HEK293 (cell line): ENCODE data around the gene EME2.

Experiments used
- CTCF ChIA-PET: fragments of 350-600 bp; formaldehyde crosslinking; extraction: SDS; loops from one replicate; lab custom pipeline; 2021; ENCODE audit warnings: antibody characterized with exemption; lab: Yijun Ruan, JAX
- POLR2A ChIA-PET: fragments of 300-600 bp; formaldehyde crosslinking; extraction: SDS; loops from one replicate; lab custom pipeline; 2020; ENCODE audit warnings: antibody characterized with exemption, inconsistent platforms; lab: Yijun Ruan, JAX
- H3K27ac ChIP-seq: fragments of 200-500 bp; sonication (Bioruptor generic); 2 replicates; pipeline ENCODE4 v1.5.1; 2014; ENCODE audit warnings: low read depth, low read length, control low read depth, inconsistent platforms; ENCODE audit errors: extremely low read depth
- H3K36me3 ChIP-seq, 2 experiments: fragments of 200-500 bp in 1 of 2; sonication (Bioruptor generic) in 1 of 2; 1 replicate in 1 of 2; 2 replicates in 1 of 2; pipeline ENCODE4 v1.5.1; 2014 to 2017; ENCODE audit warnings: inconsistent platforms in 2 of 2, low read length in 2 of 2; ENCODE audit not compliant: control insufficient read depth in 2 of 2, insufficient read depth in 1 of 2
- H3K4me1 ChIP-seq: fragments of 200-500 bp; sonication (Bioruptor generic); 2 replicates; pipeline ENCODE4 v1.5.1; 2014; ENCODE audit warnings: mild to moderate bottlenecking, low read length, inconsistent platforms; ENCODE audit not compliant: control insufficient read depth, insufficient read depth
- H3K4me3 ChIP-seq: 2 replicates; pipeline ENCODE4 v1.5.1; 2011; ENCODE audit warnings: low read depth, mild to moderate bottlenecking, control low read depth, low read length, moderate library complexity
- H3K9me3 ChIP-seq: fragments of 200-500 bp; sonication (Bioruptor generic); 2 replicates; pipeline ENCODE4 v1.5.1; 2014; ENCODE audit warnings: low read depth, low read length, inconsistent platforms; ENCODE audit not compliant: control insufficient read depth, insufficient read depth
- GFI1B ChIP-seq: fragments of 450-650 bp; formaldehyde crosslinking; IDR thresholded peaks from 2 replicates; pipeline ENCODE4 v1.5.1; 2016; ENCODE audit warnings: missing biosample characterization, missing genetic modification characterization
- KLF16 ChIP-seq: fragments of 450-650 bp; formaldehyde crosslinking; IDR thresholded peaks from 2 replicates; pipeline ENCODE4 v1.5.1; 2017; ENCODE audit warnings: missing biosample characterization, missing genetic modification characterization
- RBAK ChIP-seq: fragments of 450-650 bp; formaldehyde crosslinking; IDR thresholded peaks from 2 replicates; pipeline ENCODE4 v1.5.1; 2016; ENCODE audit warnings: missing biosample characterization, missing genetic modification characterization
- REPIN1 ChIP-seq: fragments of 450-650 bp; formaldehyde crosslinking; IDR thresholded peaks from 2 replicates; pipeline ENCODE4 v1.5.1; 2017; ENCODE audit warnings: missing biosample characterization, missing genetic modification characterization, low read depth
- TSHZ1 ChIP-seq: fragments of 450-650 bp; formaldehyde crosslinking; IDR thresholded peaks from 2 replicates; pipeline ENCODE4 v1.5.1; 2016; ENCODE audit warnings: missing biosample characterization, missing genetic modification characterization, borderline replicate concordance
- YY1 ChIP-seq: fragments of 450-650 bp; formaldehyde crosslinking; IDR thresholded peaks from 2 replicates; pipeline ENCODE4 v1.5.1; 2018; ENCODE audit warnings: missing biosample characterization, missing genetic modification characterization
- ZBTB10 ChIP-seq: fragments of 450-650 bp; formaldehyde crosslinking; IDR thresholded peaks from 2 replicates; pipeline ENCODE4 v1.5.1; 2016; ENCODE audit warnings: missing biosample characterization, missing genetic modification characterization
- ZBTB44 ChIP-seq: fragments of 450-650 bp; IDR thresholded peaks from 2 replicates; pipeline ENCODE4 v1.5.1; 2018; ENCODE audit warnings: missing biosample characterization, mild to moderate bottlenecking, missing genetic modification characterization
- ZBTB7A ChIP-seq: fragments of 450-650 bp; formaldehyde crosslinking; IDR thresholded peaks from 2 replicates; pipeline ENCODE4 v1.5.1; 2016; ENCODE audit warnings: low read depth, missing biosample characterization, missing genetic modification characterization
- ZNF10 ChIP-seq: fragments of 450-650 bp; formaldehyde crosslinking; IDR thresholded peaks from 2 replicates; pipeline ENCODE4 v1.5.1; 2017; ENCODE audit warnings: missing biosample characterization, missing genetic modification characterization
- ZNF112 ChIP-seq: fragments of 450-650 bp; formaldehyde crosslinking; IDR thresholded peaks from 2 replicates; pipeline ENCODE4 v1.5.0; 2017; ENCODE audit warnings: missing biosample characterization, missing genetic modification characterization
- ZNF16 ChIP-seq: fragments of 450-650 bp; formaldehyde crosslinking; IDR thresholded peaks from 2 replicates; pipeline ENCODE4 v1.5.1; 2016; ENCODE audit warnings: low read depth, missing biosample characterization, missing genetic modification characterization
- ZNF202 ChIP-seq: fragments of 450-650 bp; formaldehyde crosslinking; IDR thresholded peaks from 2 replicates; pipeline ENCODE4 v1.5.1; 2016; ENCODE audit warnings: missing biosample characterization, missing genetic modification characterization, borderline replicate concordance
- ZNF324 ChIP-seq: fragments of 450-650 bp; formaldehyde crosslinking; IDR thresholded peaks from 2 replicates; pipeline ENCODE4 v1.5.1; 2016; ENCODE audit warnings: missing biosample characterization, missing genetic modification characterization
- ZNF391 ChIP-seq: fragments of 450-650 bp; formaldehyde crosslinking; IDR thresholded peaks from 2 replicates; pipeline ENCODE4 v1.5.1; 2016; ENCODE audit warnings: low read depth, missing biosample characterization, missing genetic modification characterization, borderline replicate concordance
- ZNF433 ChIP-seq: fragments of 450-650 bp; formaldehyde crosslinking; IDR thresholded peaks from 2 replicates; pipeline ENCODE4 v1.5.1; 2016; ENCODE audit warnings: missing biosample characterization, missing genetic modification characterization, low read depth
- ZNF473 ChIP-seq: fragments of 450-650 bp; formaldehyde crosslinking; IDR thresholded peaks from 2 replicates; pipeline ENCODE4 v1.5.1; 2017; ENCODE audit warnings: missing biosample characterization, missing genetic modification characterization
- ZNF529 ChIP-seq: fragments of 450-650 bp; formaldehyde crosslinking; IDR thresholded peaks from 2 replicates; pipeline ENCODE4 v1.5.1; 2017; ENCODE audit warnings: missing genetic modification characterization, missing biosample characterization; ENCODE audit not compliant: insufficient replicate concordance
- ZNF544 ChIP-seq: fragments of 450-650 bp; formaldehyde crosslinking; IDR thresholded peaks from 2 replicates; pipeline ENCODE4 v1.5.0; 2017; ENCODE audit warnings: missing biosample characterization, missing genetic modification characterization
- ZNF555 ChIP-seq: fragments of 450-650 bp; formaldehyde crosslinking; conservative IDR thresholded peaks from 2 replicates; pipeline ENCODE4 v1.5.1; 2017; ENCODE audit warnings: missing biosample characterization, mild to moderate bottlenecking, missing genetic modification characterization, inconsistent platforms
- ZNF658 ChIP-seq: fragments of 450-650 bp; formaldehyde crosslinking; IDR thresholded peaks from 2 replicates; pipeline ENCODE4; 2016; ENCODE audit warnings: missing biosample characterization, missing genetic modification characterization
- ZNF76 ChIP-seq: fragments of 450-650 bp; formaldehyde crosslinking; IDR thresholded peaks from 2 replicates; pipeline ENCODE4; 2016; ENCODE audit warnings: low read depth, missing biosample characterization, missing genetic modification characterization, borderline replicate concordance
- ZNF791 ChIP-seq: fragments of 450-650 bp; formaldehyde crosslinking; IDR thresholded peaks from 2 replicates; pipeline ENCODE4 v1.5.1; 2016; ENCODE audit warnings: missing biosample characterization, missing genetic modification characterization
- ZSCAN30 ChIP-seq: fragments of 450-650 bp; IDR thresholded peaks from 2 replicates; pipeline ENCODE4 v1.5.1; 2018; ENCODE audit warnings: missing biosample characterization, mild to moderate bottlenecking, missing genetic modification characterization, moderate library complexity
- TF ChIP-seq, protein P1 (sequence below): fragments of 450-650 bp; formaldehyde crosslinking; IDR thresholded peaks from 2 replicates; pipeline ENCODE4; 2016; ENCODE audit warnings: missing biosample characterization, missing genetic modification characterization
- TF ChIP-seq, protein P2 (sequence below): fragments of 450-650 bp; formaldehyde crosslinking; IDR thresholded peaks from 2 replicates; pipeline ENCODE4 v1.5.1; 2016; ENCODE audit warnings: missing biosample characterization, missing genetic modification characterization, low read depth

The EME2 gene

DNA sequence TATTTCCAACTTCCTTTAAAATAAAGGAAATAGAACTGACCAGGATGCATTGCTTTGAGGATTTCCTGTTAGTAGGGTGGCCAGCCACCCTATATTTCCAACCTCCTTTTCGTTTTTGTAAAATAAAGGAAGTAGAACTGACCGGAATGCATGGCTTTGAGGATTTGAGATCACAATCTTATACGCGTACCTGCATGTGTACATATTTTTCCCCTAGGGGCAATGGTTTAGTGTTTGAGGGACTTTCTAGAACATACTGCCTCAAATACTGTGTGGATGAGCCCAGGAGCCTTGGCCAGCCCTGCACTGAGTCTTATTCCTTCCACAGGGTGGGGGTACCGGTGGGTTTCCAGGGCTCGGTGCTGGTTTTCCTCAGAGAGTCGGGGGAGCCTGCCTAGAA lies 41.0 kb upstream of the EME2 start:
- Histone ChIP-seq H3K9me3 (no peaks in the 10 kb centered on the region), H3K36me3 (peaks cover 6 to 83% of the 10 kb centered on the region in 2 experiments; a peak in 2 of 3 replicates), H3K4me1 (no peaks in the 10 kb centered on the region), H3K4me3 (no peak overlapping the region), H3K27ac (no peak overlapping the region)
- TF ChIP-seq ZNF16 (tag by site-specific recombination) (no peak), ZBTB7A (tag by site-specific recombination) (no peak), ZNF391 (tag by site-specific recombination) (no peak), ZNF10 (tag by site-specific recombination) (no peak), TSHZ1 (tag by site-specific recombination) (no peak), ZSCAN30 (tag by site-specific recombination) (no peak), RBAK (no peak), ZNF529 (no peak), ZNF324 (tag by site-specific recombination) (no peak), ZNF544 (tag by site-specific recombination) (no peak), ZNF112 (tag by site-specific recombination) (no peak), YY1 (tag by site-specific recombination) (no peak), ZNF76 (no peak), ZBTB44 (tag by site-specific recombination) (no peak), ZNF433 (tag by site-specific recombination) (no peak), ZNF555 (tag by site-specific recombination) (no peak)
- TF ChIP-seq, protein P1, sequence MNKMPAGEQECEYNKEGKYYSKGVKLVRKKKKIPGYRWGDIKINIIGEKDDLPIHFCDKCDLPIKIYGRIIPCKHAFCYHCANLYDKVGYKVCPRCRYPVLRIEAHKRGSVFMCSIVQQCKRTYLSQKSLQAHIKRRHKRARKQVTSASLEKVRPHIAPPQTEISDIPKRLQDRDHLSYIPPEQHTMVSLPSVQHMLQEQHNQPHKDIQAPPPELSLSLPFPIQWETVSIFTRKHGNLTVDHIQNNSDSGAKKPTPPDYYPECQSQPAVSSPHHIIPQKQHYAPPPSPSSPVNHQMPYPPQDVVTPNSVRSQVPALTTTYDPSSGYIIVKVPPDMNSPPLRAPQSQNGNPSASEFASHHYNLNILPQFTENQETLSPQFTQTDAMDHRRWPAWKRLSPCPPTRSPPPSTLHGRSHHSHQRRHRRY: no peak
- CTCF ChIA-PET: no interaction called here
- POLR2A ChIA-PET: no interaction called here

DNA sequence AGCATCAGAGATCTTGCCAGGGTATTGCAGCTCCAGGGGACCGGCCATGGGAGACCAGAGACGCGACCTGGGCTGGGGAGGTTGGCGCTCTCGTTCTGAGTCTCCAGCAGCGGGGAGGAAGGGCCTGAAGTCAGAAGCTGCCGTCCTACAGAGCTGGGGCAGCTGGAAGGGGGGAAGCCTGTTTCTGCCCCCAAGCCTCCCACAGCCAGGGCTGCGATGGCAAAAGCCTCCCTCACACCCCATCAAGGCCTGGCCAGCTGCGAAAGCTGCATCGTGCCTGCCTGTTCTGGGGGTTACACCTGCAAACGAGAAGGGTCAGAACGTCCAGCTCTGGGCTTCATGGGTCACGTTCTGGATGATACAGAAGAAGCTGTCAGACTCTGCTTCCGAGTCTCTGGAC lies 40.5 kb upstream of the EME2 start:
- peaks cover 6 to 78% of the 10 kb centered on the region in 2 experiments; a peak in 2 of 3 replicates for H3K36me3 ChIP-seq
- POLR2A ChIA-PET: no interaction called here
- H3K9me3 ChIP-seq: no peaks in the 10 kb centered on the region
- H3K27ac ChIP-seq: no peak overlapping the region
- H3K4me3 ChIP-seq: no peak overlapping the region
- H3K4me1 ChIP-seq: no peaks in the 10 kb centered on the region
- CTCF ChIA-PET: no interaction called here
- TF ChIP-seq GFI1B (tag by site-specific recombination) (no peak), ZNF473 (tag by site-specific recombination) (no peak), ZNF202 (tag by site-specific recombination) (no peak), ZNF791 (tag by site-specific recombination) (no peak), ZNF658 (tag by site-specific recombination) (no peak), ZNF529 (no peak), ZBTB10 (tag by site-specific recombination) (no peak), KLF16 (tag by site-specific recombination) (no peak), REPIN1 (tag by site-specific recombination) (no peak)
- TF ChIP-seq, protein P2, sequence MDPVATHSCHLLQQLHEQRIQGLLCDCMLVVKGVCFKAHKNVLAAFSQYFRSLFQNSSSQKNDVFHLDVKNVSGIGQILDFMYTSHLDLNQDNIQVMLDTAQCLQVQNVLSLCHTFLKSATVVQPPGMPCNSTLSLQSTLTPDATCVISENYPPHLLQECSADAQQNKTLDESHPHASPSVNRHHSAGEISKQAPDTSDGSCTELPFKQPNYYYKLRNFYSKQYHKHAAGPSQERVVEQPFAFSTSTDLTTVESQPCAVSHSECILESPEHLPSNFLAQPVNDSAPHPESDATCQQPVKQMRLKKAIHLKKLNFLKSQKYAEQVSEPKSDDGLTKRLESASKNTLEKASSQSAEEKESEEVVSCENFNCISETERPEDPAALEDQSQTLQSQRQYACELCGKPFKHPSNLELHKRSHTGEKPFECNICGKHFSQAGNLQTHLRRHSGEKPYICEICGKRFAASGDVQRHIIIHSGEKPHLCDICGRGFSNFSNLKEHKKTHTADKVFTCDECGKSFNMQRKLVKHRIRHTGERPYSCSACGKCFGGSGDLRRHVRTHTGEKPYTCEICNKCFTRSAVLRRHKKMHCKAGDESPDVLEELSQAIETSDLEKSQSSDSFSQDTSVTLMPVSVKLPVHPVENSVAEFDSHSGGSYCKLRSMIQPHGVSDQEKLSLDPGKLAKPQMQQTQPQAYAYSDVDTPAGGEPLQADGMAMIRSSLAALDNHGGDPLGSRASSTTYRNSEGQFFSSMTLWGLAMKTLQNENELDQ (tag by site-specific recombination): no peak
